OCI-LY7 (cell line): ENCODE measurements around the gene MACROH2A1. TPM values are rescaled to one million over a fixed set of nuclear protein-coding genes. Genes with fewer than 3 reads are reported as not detected.

Experiments
- BruUV-seq: library from RNA; stranded (reverse); fragments of 400-500 nt; replicated peaks from 2 replicates; lab custom pipeline; 2021; lab: Mats Ljungman, UMichigan
- CTCF ChIA-PET: fragments of 300-600 bp; sonication (Branson Sonifier 250); formaldehyde crosslinking; loops from one replicate; lab custom pipeline; 2022; ENCODE audit warnings: antibody characterized with exemption; ENCODE audit not compliant: unreplicated experiment; lab: Charles Lee
- POLR2A ChIA-PET: fragments of 300-600 bp; sonication (Branson Sonifier 250); formaldehyde crosslinking; loops from one replicate; lab custom pipeline; 2022; ENCODE audit warnings: antibody characterized with exemption; lab: Charles Lee
- DNase-seq: peaks from one replicate; pipeline ENCODE4 v3.0.0-alpha.2; 2015; ENCODE audit warnings: low spot score
- H2AFZ ChIP-seq: fragments of 200-600 bp; sonication (generic), shearing (Covaris generic); 2 replicates; pipeline ENCODE4 v1.6.1; 2014; ENCODE audit warnings: mild to moderate bottlenecking, antibody characterized with exemption, low read length, moderate library complexity
- H3K27ac ChIP-seq: fragments of 200-600 bp; sonication (generic); 2 replicates; pipeline ENCODE4 v1.5.1; 2014; ENCODE audit warnings: mixed run types, low read depth, mild to moderate bottlenecking, moderate library complexity, low read length, inconsistent platforms; ENCODE audit not compliant: poor library complexity, severe bottlenecking
- H3K36me3 ChIP-seq: fragments of 200-600 bp; sonication (generic); 2 replicates; pipeline ENCODE4 v1.6.1; 2014; ENCODE audit warnings: mild to moderate bottlenecking, antibody characterized with exemption, low read length, moderate library complexity, mixed read lengths; ENCODE audit not compliant: insufficient read depth
- H3K4me1 ChIP-seq: fragments of 200-600 bp; sonication (generic); 2 replicates; pipeline ENCODE4 v1.5.1; 2014; ENCODE audit warnings: mild to moderate bottlenecking, low read length; ENCODE audit not compliant: insufficient read depth, poor library complexity, severe bottlenecking
- H3K4me2 ChIP-seq: fragments of 200-600 bp; sonication (generic); 2 replicates; pipeline ENCODE4 v1.6.1; 2014; ENCODE audit warnings: mild to moderate bottlenecking, low read length
- H3K4me3 ChIP-seq: fragments of 200-600 bp; sonication (generic); 2 replicates; pipeline ENCODE4 v1.5.1; 2014; ENCODE audit warnings: mild to moderate bottlenecking, low read depth, low read length; ENCODE audit not compliant: poor library complexity, severe bottlenecking
- H3K79me2 ChIP-seq: fragments of 200-600 bp; sonication (generic); 2 replicates; pipeline ENCODE4 v1.6.1; 2016; ENCODE audit warnings: low read depth, mild to moderate bottlenecking, low read length, moderate library complexity, mixed read lengths; ENCODE audit not compliant: insufficient read depth
- H3K9me2 ChIP-seq: fragments of 200-600 bp; sonication (generic); 2 replicates; pipeline ENCODE4 v1.6.1; 2016; ENCODE audit warnings: mild to moderate bottlenecking, low read length, mixed read lengths; ENCODE audit not compliant: insufficient read depth
- H3K9me3 ChIP-seq: fragments of 200-600 bp; sonication (generic); 2 replicates; pipeline ENCODE4 v1.6.1; 2014; ENCODE audit warnings: mild to moderate bottlenecking, mixed run types, low read length, mixed read lengths
- H4K20me1 ChIP-seq: fragments of 200-600 bp; sonication (generic); 2 replicates; pipeline ENCODE4 v1.6.1; 2014; ENCODE audit warnings: mild to moderate bottlenecking, antibody characterized with exemption, low read length, moderate library complexity, mixed read lengths; ENCODE audit not compliant: insufficient read depth
- EZH2phosphoT487 ChIP-seq: fragments of 200-600 bp; sonication (generic); IDR thresholded peaks from 2 replicates; pipeline ENCODE4 v1.6.1; 2018; ENCODE audit warnings: low read depth, borderline replicate concordance, mild to moderate bottlenecking, mixed run types, antibody characterized with exemption, low read length, moderate library complexity, mixed read lengths
- intact Hi-C: fragments of 100-400 bp; cut with micrococcal nuclease; formaldehyde crosslinking; loops from one replicate; pipeline ENCODE4 v1.10.0; 2022; ENCODE audit not compliant: unreplicated experiment
- total RNA-seq, 2 experiments: library from RNA; depleted of rRNA in 1 of 2; stranded (reverse); fragments of >200 nt in 1 of 2; shearing (Covaris generic) in 1 of 2; gene quantifications; 2 replicates each; pipeline ENCODE4 v1.2.3, GENCODE V29; 2014 to 2022
- TF ChIP-seq, protein P1 (sequence below): fragments of 200-600 bp; sonication (generic); conservative IDR thresholded peaks from 2 replicates; pipeline ENCODE4 v1.5.1; 2014; ENCODE audit warnings: mild to moderate bottlenecking, antibody characterized with exemption, low read length, moderate library complexity, mixed read lengths

MACROH2A1 gene
- total RNA-seq, 2 experiments from 2014 or later = 271 to 356 TPM

DNA sequence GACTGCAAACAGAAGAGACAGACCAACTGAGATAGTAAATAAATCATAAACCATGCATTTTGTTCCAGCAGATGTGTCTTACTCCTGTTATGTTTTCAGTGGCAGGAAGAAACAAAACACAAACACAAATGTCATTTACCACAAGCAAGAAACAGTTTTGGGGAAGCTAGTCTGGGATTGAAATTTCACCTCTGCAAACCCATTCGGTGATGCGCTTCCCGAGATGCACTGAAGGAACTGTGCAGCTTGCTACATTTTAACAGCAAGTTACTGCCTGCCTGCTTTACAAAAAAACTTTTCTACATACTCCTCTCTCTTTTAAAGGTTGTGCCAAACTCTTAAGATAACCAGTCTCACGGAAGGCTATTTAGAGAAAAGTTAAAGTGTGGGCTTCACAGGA lies 3.2 kb downstream of the MACROH2A1 start:
- H4K20me1 ChIP-seq = peaks cover 67% of the 10 kb centered on the region

DNA sequence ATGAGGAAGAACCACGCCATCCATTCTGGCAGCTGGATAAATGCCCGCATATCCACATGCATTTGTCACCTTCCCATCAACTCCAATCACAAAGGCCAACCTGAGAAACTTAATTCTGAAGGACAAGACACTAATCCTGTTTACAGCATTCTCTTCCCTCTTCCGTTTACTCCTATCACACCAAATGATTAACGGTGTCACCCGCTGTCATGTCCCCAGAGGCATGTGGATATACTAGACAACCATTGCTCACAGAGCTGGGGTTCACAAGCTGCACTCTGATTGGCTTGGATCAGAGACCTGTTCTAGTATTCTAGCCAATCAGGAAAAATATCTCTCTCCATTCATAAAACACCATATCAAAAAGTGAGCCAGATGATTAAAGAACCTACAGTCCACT lies 3.6 kb downstream of the MACROH2A1 start:
- ChIA-PET CTCF (no interaction called here), POLR2A (interaction anchor here (0.6 to 0.9 kb wide), 2 partner anchors 28 to 61 kb away, joined by 3 read pairs; no protein-coding TSS in a partner anchor)
- DNase-seq = no peak
- peak overlapping the region; percentile 72 for H3K4me2 ChIP-seq
- no peak overlapping the region for H2AFZ ChIP-seq
- TF ChIP-seq EZH2phosphoT487 = no peak
- TF ChIP-seq, protein P1, sequence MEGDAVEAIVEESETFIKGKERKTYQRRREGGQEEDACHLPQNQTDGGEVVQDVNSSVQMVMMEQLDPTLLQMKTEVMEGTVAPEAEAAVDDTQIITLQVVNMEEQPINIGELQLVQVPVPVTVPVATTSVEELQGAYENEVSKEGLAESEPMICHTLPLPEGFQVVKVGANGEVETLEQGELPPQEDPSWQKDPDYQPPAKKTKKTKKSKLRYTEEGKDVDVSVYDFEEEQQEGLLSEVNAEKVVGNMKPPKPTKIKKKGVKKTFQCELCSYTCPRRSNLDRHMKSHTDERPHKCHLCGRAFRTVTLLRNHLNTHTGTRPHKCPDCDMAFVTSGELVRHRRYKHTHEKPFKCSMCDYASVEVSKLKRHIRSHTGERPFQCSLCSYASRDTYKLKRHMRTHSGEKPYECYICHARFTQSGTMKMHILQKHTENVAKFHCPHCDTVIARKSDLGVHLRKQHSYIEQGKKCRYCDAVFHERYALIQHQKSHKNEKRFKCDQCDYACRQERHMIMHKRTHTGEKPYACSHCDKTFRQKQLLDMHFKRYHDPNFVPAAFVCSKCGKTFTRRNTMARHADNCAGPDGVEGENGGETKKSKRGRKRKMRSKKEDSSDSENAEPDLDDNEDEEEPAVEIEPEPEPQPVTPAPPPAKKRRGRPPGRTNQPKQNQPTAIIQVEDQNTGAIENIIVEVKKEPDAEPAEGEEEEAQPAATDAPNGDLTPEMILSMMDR = no peak
- no peaks in the 10 kb centered on the region for H3K9me2 ChIP-seq
- H3K4me1 ChIP-seq = peaks cover 37% of the 10 kb centered on the region
- no TSS peak for BruUV-seq
- H3K4me3 ChIP-seq = no peak overlapping the region
- H3K9me3 ChIP-seq = no peaks in the 10 kb centered on the region
- peaks cover 67% of the 10 kb centered on the region for H4K20me1 ChIP-seq
- H3K36me3 ChIP-seq = peaks cover 68% of the 10 kb centered on the region
- intact Hi-C loops = no loop called here
- H3K79me2 ChIP-seq = peaks cover 82% of the 10 kb centered on the region
- no peak overlapping the region for H3K27ac ChIP-seq

More for the DNA sequence above, 3.2 kb downstream of the MACROH2A1 start:
- Histone ChIP-seq H3K36me3 (peaks cover 64% of the 10 kb centered on the region), H2AFZ (no peak overlapping the region), H3K27ac (no peak overlapping the region), H3K4me2 (peak overlapping the region; percentile 72), H3K9me3 (no peaks in the 10 kb centered on the region), H3K4me3 (no peak overlapping the region), H3K9me2 (no peaks in the 10 kb centered on the region), H3K4me1 (peaks cover 37% of the 10 kb centered on the region), H3K79me2 (peaks cover 78% of the 10 kb centered on the region)
- ChIA-PET POLR2A (no interaction called here), CTCF (no interaction called here)
- BruUV-seq = no TSS peak
- TF ChIP-seq, protein P1 = no peak
- TF ChIP-seq EZH2phosphoT487 = no peak
- intact Hi-C loops = no loop called here
- no peak for DNase-seq

DNA sequence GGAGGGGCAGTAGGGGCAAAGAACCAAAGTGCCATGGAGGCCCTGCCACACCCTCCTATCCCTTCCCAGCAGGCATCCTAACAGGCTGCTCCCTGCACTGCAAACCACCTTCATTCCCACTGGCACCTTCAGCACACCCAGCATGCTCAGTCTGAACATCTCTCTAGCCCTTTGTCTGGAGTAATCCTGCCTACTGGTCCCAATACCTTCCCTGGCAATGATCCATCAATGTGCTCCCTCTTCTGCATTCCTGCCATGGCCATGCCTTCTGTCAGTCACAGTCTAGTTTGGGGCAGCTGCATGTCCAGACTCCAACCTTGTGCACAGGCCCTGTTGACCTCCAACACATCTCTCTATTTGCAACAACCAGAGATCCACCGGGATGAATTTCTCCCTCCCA lies 4.9 kb downstream of the MACROH2A1 start:
- intact Hi-C loops = no loop called here
- Histone ChIP-seq H3K79me2 (peaks cover 96% of the 10 kb centered on the region), H3K36me3 (peaks cover 81% of the 10 kb centered on the region), H3K9me2 (no peaks in the 10 kb centered on the region), H2AFZ (no peak overlapping the region), H3K9me3 (no peaks in the 10 kb centered on the region), H4K20me1 (peaks cover 72% of the 10 kb centered on the region), H3K4me2 (no peak overlapping the region), H3K4me3 (no peak overlapping the region), H3K4me1 (peaks cover 26% of the 10 kb centered on the region), H3K27ac (no peak overlapping the region)
- TF ChIP-seq EZH2phosphoT487 = no peak
- TF ChIP-seq, protein P1 = no peak
- no peak for DNase-seq
- ChIA-PET POLR2A (no interaction called here), CTCF (no interaction called here)
- no TSS peak for BruUV-seq
